Measurements from ENCODE around the gene RCC1. TPM values are rescaled to one million over a fixed set of nuclear protein-coding genes. Genes with fewer than 3 reads are reported as not detected.

RCC1 gene
- total and polyA plus RNA-seq, 9 donors: 13.2 to 34.3 (median 17.4) TPM

DNA sequence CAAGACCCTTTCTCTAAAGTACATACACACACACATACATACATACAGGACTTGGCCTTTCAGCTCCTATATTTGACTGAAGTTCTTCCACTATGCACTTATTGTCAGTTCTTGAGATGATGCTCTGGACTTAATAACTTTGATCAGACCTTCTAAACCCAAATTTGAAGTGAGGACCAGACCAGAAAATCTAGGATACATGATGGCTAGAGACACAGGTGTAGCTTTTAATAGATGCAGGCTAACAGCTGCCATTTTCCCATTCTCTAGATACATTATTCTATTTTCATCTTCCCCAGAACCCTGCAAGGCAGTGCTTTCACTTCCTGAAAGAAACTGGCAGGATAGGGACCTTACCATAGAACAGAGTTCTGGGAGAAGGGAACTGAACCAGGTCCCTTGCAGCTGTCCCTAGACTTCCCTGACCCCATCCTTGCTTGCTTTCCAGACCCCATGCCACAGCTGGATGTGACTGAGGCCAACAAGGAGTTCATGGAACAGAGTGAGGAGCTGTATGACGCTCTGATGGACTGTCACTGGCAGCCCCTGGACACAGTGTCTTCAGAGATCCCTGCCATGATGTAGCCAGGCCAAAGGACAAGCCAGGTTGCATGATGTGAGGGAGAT is 71.3 kb downstream of the RCC1 start:
- no peak overlapping the region for H3K4me3 ChIP-seq
- H3K27ac ChIP-seq: no peak overlapping the region
- 78 to 92% (median 87%) methylated on average over 1 of the region's 1 CpG for WGBS, 3 donors
- no peaks in the 10 kb centered on the region for H3K27me3 ChIP-seq
- no peak for DNase-seq
- intact Hi-C loops (cut with DNase I): no loop called here
- H3K36me3 ChIP-seq: no peaks in the 10 kb centered on the region
- H3K9me3 ChIP-seq: no peaks in the 10 kb centered on the region
- peaks cover 2% of the 10 kb centered on the region for H3K4me1 ChIP-seq (ENCODE audit: insufficient read depth)
- TF ChIP-seq EP300 (IDR thresholded peaks at IDR 0.05) (no peak), POLR2A (IDR thresholded peaks at IDR 0.05) (no peak)
- TF ChIP-seq, protein P1, sequence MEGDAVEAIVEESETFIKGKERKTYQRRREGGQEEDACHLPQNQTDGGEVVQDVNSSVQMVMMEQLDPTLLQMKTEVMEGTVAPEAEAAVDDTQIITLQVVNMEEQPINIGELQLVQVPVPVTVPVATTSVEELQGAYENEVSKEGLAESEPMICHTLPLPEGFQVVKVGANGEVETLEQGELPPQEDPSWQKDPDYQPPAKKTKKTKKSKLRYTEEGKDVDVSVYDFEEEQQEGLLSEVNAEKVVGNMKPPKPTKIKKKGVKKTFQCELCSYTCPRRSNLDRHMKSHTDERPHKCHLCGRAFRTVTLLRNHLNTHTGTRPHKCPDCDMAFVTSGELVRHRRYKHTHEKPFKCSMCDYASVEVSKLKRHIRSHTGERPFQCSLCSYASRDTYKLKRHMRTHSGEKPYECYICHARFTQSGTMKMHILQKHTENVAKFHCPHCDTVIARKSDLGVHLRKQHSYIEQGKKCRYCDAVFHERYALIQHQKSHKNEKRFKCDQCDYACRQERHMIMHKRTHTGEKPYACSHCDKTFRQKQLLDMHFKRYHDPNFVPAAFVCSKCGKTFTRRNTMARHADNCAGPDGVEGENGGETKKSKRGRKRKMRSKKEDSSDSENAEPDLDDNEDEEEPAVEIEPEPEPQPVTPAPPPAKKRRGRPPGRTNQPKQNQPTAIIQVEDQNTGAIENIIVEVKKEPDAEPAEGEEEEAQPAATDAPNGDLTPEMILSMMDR (IDR thresholded peaks at IDR 0.05): no peak

DNA sequence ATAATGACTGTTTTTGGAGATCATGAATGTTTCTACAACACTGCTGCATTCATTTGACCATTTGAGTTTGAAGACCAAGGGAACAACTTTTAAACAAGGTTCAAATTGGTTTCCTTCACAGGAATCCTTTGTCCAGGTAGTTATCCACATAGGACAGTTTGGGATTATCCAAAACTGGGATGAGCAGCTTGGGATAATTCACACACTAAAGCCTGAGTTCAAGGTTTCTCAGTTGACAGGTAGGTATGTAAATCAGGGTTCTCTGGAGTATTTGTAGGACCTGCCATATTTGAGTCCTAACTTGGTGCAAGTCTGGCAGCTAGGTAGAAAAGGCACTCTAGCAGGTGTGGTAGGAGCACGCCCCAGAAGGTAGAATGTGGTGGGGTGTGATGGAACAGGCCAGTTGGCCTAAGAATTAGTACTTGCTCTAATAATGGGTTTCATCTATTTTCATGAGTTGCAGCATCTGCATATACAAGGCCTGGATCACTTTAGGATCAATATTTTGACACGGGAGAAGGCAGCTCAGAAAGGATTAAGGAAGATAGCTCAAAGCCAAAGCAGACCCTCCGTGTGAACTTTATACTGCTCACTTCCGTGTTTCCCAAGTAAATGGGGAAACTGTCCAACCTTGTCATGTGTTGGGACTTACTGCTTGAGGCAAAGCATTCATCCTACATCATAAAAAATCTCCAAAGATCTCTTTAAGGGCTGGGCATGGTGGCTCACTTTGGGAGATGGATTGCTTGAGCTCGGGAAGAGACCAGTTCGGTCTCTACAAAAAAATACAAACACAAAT is 72.1 kb downstream of the RCC1 start:
- Histone ChIP-seq H3K36me3 (no peaks in the 10 kb centered on the region), H3K4me3 (no peak overlapping the region), H3K27me3 (no peaks in the 10 kb centered on the region), H3K4me1 (ENCODE audit: insufficient read depth) (peaks cover 2% of the 10 kb centered on the region), H3K9me3 (no peaks in the 10 kb centered on the region), H3K27ac (no peak overlapping the region)
- intact Hi-C loops (cut with DNase I): no loop called here
- 60 to 63% (median 61%) methylated on average over 6 of the region's 6 CpGs for WGBS, 3 donors
- TF ChIP-seq POLR2A (IDR thresholded peaks at IDR 0.05) (no peak), EP300 (IDR thresholded peaks at IDR 0.05) (no peak)
- TF ChIP-seq, protein P1 (IDR thresholded peaks at IDR 0.05): no peak
- DNase-seq: no peak

DNA sequence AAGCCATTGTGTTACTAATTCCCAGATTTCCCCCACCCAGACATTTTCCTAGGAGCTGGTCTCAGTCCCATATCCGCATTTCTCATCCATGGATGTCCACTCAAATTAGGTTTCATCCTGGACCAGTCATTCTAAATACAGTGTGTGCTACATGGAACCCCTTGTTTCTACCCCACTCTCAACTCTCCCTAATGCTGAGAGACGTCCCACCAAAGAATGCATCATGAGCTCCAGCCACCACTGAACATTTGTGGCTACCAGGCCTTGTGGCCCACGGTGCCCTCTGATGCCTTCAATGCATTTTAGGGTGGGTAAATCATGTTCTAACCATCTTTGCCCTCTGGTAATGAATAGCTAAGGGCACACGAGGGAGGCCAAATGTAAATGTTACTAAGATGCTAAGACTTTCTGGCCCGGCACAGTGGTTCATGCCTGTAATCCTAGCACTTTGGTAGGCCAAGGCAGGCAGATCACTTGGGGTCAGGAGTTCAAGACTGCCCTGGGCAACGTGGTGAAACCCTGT is 72.9 kb downstream of the RCC1 start:
- Histone ChIP-seq H3K27ac (no peak overlapping the region), H3K27me3 (no peaks in the 10 kb centered on the region), H3K4me3 (no peak overlapping the region), H3K36me3 (no peaks in the 10 kb centered on the region), H3K4me1 (ENCODE audit: insufficient read depth) (peaks cover 2% of the 10 kb centered on the region), H3K9me3 (no peaks in the 10 kb centered on the region)
- TF ChIP-seq POLR2A (IDR thresholded peaks at IDR 0.05): no peak
- TF ChIP-seq, protein P1 (IDR thresholded peaks at IDR 0.05): no peak
- no peak for TF ChIP-seq EP300 (IDR thresholded peaks at IDR 0.05)
- 72 to 80% (median 79%) methylated on average over 6 of the region's 6 CpGs for WGBS, 3 donors
- intact Hi-C loops (cut with DNase I): no loop called here
- no peak for DNase-seq

DNA sequence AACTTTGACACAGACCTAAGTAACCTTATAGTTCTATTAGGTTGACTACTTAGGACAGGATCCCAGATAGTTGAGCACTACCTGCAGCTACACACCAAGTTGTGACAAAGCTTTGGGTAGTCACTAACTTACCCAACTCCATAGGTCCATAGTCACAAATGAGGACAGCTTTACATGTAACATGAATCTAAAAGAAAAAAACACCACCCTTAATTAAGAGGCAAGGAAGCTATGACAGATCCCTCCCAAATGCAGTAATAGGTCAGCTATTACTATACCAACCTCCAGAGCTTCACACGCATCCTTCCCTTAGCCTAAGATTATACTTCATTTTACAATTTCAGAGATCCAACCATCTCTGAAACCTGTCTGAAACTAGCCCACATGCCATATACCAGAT is 73.6 kb downstream of the RCC1 start:
- DNase-seq: no peak
- Histone ChIP-seq H3K27me3 (no peaks in the 10 kb centered on the region), H3K9me3 (no peaks in the 10 kb centered on the region), H3K4me3 (no peak overlapping the region), H3K36me3 (no peaks in the 10 kb centered on the region), H3K27ac (no peak overlapping the region), H3K4me1 (ENCODE audit: insufficient read depth) (peaks cover 2% of the 10 kb centered on the region)
- TF ChIP-seq, protein P1 (IDR thresholded peaks at IDR 0.05): no peak
- TF ChIP-seq POLR2A (IDR thresholded peaks at IDR 0.05) (no peak), EP300 (IDR thresholded peaks at IDR 0.05) (no peak)
- 85 to 95% (median 90%) methylated on average over 1 of the region's 1 CpG for WGBS, 3 donors
- intact Hi-C loops (cut with DNase I): no loop called here
